Measurements from ENCODE around the gene MTREX.
A peak's percentile ranks its signal among the peaks of the same experiment; 100 is the strongest.

MTREX gene

DNA sequence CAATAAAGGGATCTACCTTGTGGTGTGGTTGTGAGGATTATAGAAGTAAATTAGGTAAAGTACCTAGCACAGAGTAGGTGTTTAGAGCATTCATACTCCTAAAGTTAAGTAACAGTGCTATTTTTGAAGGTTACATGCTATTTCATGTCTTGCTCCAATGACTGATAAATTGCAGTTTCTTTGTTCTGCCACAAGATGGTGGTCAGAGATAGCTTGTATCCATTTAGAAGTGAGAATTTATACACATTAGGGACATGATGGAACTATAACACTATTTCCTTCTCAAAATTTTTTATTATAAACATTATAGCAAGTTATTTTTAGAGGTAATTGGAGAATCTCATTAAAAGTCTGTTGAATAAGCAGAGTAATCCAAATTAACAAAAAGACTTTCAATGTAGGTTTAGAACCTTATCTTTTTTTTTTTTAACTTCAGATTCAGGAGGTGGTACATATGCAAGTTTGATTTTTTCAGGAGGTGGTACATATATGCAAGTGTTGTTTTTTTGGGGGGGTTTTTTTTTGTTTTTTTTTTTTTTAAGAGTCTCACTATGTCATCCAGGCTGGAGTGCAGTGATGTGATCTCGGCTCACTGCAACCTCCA lies 17.1 kb downstream of the MTREX start:
- peak; percentile 63 for DNase-seq (ENCODE audit: low read depth)

DNA sequence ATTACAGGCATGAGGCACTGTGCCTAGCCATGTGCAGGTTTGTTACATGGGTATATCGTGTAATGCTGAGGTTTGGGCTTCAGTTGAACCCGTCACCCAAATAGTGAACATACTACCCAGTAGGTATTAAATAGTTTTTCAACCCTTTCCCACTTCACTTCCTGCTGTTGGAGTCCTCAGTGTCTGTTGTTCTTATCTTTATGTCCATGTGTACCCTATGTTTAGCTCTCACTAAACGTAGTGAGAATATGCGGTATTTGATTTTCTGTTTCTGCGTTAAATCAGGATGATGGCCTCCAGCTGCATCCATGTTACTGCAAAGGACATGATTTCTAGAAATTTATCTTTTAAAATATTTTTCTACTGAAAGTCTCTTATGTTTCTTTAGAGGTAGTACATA lies 17.8 kb downstream of the MTREX start:
- no peak for DNase-seq (ENCODE audit: low read depth)

DNA sequence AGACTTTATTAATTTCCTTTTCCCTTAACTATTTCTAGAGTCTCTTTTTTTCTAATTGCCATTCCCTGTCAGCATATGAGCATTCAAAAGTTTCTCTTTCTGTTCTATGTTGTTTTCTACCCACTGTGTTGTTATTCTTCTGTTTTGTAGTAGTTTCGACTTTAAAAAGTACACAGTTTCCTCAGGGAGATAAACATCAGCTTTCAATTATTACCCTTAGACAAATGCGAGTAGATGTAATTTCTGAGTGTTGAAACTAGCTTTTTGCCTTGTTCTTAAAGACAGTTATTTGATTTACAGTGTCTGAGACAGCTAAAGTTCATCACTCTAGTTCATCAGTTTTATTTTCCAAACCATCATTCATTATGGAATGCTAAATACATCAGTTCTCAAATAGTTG lies 19.5 kb downstream of the MTREX start:
- DNase-seq (ENCODE audit: low read depth), result no peak

DNA sequence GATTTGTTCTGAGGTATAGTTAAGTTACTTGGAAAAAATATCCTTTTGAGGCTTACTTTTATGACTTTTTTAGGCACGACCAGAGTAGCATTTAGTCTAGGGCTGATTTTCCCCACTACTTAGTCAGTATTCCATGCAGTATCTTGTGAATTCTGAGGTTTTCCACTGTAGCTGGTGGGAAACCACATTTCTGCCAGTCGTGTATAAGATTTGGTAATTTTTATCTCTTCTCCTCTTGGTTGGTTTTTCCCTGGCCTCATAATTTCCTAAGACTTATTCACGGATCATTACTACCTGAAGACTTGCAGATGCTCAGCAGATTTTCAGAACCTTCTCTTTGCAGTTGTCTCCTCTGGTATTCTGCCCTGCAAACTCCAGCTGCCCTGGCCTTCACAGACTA lies 23.5 kb downstream of the MTREX start:
- peak; percentile 80 for DNase-seq (ENCODE audit: low read depth)

DNA sequence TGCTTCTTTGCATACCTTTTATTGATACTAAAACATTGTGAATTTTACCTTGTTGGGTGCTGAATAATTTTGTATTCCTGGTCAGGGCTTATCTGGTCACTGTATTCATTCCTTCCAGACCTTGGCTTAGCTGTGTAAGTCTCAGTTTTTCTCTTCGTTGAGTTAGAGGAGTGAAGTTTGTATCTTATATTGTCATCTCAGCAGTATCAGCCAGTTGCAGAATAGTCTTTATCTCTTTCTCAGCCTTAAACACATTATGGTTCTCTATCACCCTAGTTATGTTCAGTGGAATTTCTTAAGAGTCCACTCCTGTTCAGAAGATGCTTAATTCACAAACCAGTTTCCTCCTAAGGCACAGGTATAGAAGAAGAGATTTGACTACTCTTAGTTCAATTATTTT lies 25.2 kb downstream of the MTREX start:
- DNase-seq (ENCODE audit: low read depth), result no peak

DNA sequence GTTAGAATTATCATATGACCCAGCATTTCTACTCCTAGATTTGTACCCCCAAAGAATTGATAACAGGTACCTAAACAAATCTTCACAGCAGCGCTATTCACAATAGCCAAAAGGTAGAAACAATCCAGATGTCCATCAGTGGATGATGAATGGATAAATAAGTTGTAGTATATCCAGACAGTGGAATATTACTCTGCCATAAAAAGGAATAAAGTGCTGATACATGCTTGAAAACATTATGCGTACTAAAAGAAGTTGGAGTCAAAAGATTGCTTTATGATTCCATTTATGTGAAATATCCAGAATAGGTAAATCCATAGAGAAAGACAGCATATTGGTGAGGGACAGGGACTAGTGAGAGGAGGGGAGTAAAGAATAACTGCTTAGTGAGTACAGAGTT lies 26.0 kb downstream of the MTREX start:
- DNase-seq (ENCODE audit: low read depth), result no peak

DNA sequence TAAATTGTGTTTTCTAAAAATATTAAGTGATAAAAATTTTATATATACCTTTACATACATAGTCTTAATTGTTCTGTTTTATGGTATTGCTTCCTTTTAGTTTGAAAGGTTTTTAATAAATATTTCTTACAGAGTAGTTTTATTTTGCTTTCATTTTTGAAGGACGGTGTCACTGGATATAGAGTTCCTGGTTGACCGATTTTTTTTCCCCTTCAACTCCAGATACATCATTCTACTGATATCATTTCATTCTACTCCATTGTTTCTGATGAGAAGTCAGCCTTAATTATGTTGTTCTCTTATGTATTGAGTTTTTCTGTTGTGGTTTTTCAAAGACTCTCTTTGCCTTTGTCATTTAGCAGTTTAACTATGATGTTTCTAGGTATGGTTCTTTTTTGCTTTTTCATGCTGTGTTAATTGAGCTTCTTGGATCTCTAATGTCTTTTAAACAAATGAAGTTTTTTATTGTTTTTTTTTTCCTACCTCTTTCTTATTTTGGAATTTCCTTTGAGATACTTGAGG lies 30.4 kb downstream of the MTREX start:
- DNase-seq (ENCODE audit: low read depth), result no peak

DNA sequence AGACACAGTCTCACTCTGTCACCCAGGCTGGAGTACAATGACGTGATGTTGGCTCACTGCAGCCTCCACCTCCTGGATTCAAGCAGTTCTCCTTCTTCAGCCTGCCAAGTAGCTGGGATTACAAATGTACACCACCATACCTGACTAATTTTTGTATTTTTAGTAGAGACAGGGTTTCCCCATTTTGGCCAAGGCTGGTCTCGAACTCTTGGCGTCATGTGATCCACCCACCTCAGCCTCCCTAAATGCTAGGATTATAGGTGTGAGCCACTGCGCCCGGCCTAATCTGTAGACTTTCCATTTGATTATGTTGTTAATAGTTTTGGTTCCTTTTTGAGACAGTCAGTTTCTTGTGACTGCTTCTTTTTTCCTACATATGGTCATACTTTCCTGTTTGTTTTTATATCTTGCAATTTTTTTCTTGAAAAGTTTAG lies 31.0 kb downstream of the MTREX start:
- no peak for DNase-seq (ENCODE audit: low read depth)

DNA sequence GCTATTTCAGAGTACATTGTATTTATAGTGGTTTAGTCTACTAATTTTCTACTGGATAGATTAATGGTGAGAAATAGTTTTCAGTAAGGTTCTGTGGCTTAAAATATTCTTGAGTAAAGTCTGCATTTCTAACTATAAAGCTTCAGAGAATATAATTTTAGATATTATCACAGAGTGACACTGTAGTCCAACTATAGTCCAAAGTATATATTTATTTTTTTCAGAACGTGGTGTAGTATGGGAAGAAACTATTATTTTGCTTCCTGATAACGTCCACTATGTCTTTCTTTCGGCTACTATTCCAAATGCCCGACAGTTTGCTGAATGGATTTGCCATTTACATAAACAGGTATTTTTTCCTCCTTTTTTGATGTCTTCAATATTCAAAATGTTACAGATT lies 35.3 kb downstream of the MTREX start:
- no peak for DNase-seq (ENCODE audit: low read depth)

DNA sequence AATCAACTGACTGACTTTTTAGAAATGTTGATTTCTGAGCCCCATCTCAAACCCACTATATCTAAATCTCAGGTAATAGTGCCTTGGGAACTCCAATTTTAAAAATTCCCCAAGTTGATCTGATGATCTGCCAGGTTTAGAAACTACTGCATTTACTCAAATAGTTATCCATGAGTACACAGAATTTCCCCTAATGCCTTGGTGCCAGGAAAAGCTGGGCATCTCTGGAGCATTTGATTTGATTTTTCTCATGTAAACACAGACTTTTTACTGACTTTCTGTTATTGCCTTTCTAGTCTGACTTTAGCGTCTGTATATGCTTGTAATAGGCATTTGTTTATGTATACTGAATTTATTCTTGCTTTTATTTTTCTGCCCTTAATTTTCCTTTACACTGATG lies 35.8 kb downstream of the MTREX start:
- no peak for DNase-seq (ENCODE audit: low read depth)

DNA sequence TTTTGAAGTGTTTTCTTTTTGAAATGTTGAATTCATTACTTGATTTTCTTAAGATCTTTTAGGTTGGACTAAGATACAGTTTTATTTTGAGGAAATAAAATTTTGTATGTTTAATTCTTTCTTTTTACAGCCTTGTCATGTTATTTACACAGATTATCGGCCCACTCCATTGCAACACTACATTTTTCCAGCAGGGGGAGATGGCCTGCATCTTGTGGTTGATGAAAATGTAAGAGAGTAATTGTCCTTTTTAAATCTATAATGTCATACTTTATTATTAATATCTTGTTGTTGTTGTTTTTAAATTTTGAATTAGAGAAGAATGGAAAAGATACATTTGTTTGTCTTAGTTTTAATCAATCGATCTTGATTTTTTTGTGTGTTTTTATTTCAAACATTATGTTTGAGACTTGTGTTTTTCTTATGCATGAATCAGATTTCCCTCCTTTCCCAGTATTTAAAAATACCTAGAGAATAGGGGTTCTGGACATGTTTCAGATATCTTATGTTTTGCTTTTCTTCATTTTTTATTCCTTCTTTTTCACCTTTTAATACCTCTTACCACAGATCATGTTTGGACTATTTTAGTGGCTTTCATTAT lies 36.7 kb downstream of the MTREX start:
- DNase-seq (ENCODE audit: low read depth), result peak; percentile 67

DNA sequence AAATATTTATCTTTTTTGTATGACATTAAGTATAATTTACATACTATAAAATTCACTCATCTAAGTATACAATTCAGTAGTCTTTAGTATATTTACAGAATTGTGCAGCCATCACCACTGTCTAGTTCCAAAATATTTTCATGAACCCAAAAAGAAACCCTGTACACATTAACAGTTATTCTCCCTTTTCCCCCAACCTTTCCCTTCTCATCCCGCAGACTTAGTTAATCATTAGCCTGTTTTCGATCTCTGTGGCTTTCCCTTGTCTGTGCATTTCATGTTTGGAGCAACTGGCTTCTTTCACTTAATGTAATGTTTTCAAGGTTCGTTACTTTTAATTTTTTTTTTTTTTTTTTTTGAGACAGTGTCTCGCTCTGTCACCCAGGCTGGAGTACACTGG lies 37.5 kb downstream of the MTREX start:
- no peak for DNase-seq (ENCODE audit: low read depth)

DNA sequence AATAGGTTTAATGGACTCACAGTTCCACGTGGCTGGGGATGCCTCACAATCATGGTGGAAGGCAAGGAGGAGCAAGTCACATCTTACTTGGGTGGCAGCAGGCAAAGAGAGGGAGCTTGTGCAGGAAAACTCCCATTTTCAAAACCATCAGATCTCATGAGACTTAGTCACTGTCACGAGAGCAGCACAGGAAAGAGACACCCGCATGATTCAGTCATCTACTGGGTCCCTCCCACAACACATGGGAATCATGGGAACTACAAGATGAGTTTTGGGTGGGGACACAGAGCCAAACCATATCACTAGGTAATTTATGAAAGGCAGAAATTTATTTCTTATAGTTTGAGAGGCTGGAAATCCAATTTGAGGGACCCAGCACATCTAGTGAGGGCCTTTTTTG lies 40.0 kb downstream of the MTREX start:
- DNase-seq (ENCODE audit: low read depth), result peak; percentile 5

DNA sequence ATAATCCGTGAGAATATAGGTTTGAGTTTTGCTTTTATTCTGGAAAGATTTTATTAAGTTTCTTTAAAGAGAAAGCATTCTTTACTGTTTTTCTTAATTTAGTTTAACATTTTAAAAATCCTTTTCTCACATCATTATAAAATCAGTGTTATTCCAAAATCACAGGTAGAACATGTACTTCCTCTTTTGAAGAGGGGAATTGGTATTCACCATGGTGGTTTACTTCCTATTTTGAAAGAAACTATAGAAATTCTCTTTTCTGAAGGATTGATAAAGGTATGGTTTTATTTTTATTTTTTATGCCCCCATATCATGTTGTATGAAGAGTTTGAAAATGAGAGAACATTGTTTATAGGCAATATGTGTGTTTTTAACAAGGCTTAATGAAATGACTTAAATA lies 43.0 kb downstream of the MTREX start:
- no peak for DNase-seq (ENCODE audit: low read depth)

DNA sequence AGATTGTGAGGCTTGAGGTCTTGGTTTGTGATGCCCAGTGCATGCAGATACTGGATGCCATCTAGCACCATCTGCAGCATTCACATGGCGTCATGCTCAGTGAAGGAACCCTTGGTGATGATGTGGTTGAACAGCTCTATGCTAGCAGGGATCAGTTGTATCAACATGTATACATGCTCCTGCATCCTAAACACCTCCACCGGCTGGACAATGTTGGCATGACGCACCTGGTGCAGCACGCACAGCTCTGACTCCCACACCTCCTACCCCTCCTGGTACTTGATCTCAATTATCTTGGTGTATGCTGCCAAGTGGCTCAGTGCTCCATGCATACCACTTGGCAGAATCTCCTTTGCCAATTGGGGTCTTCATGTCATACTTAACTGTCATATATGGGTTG lies 49.1 kb downstream of the MTREX start:
- no peak for DNase-seq (ENCODE audit: low read depth)

DNA sequence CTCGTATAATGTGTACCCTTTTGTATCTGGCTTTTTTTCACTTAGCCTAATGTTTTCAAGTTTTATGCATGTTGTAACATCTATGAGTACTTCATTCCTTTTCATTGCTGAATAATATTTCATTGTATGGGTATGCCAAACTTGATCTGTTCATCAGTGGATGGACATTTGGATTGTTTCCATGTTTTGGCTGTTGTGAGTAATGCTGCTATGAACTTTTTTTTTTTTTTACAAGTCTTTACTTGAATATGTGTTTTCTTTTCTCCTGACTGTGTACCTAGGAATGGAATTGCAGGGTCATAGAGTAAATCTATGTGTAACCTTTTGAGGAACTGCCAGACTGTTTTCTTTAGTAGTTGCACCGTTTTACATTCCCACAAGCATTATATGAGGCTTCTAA lies 52.4 kb downstream of the MTREX start:
- DNase-seq (ENCODE audit: low read depth), result peak; percentile 36

DNA sequence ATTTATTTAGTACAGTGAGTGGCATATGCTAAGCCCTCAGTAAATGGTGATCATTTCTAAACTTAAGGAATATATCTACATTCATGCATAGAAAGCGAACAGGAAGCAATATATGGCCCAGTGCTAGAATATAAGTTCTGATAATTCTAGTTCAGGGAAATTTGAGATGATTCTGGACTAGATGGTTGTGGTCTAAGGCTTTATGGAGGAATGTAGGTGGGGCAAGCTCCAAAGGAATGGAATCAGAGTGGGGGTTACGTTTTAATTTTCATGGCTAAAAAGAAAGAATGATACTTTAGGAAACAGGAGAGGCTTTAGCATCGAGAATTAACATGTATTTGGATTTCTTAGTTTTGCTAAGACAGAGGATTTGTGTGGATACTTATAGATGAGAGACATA lies 56.1 kb downstream of the MTREX start:
- peak; percentile 41 for DNase-seq (ENCODE audit: low read depth)

DNA sequence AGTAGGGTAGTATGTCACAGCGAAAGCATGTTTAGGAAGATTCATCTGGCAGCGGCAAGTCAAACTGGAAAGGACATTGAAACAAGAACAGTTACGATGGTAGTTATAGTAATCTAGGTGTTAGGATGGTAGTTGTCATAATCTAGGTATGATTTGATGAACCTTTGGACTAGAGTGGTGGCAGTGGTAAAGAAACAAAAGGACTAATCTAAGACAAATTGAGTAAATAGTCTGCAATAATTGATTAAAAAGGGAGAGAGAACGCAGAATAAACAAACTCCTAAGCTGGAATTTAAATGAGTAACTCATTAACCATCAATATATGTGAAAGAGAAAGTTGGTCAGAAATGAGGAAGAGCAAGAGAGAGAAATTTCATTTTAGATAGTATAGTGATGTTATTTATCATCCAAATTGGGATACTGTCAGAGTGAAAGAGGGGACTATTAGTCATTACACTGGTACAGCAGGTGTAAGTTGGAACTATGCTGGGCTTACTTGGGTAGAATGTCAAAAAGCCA lies 56.8 kb downstream of the MTREX start:
- no peak for DNase-seq (ENCODE audit: low read depth)

DNA sequence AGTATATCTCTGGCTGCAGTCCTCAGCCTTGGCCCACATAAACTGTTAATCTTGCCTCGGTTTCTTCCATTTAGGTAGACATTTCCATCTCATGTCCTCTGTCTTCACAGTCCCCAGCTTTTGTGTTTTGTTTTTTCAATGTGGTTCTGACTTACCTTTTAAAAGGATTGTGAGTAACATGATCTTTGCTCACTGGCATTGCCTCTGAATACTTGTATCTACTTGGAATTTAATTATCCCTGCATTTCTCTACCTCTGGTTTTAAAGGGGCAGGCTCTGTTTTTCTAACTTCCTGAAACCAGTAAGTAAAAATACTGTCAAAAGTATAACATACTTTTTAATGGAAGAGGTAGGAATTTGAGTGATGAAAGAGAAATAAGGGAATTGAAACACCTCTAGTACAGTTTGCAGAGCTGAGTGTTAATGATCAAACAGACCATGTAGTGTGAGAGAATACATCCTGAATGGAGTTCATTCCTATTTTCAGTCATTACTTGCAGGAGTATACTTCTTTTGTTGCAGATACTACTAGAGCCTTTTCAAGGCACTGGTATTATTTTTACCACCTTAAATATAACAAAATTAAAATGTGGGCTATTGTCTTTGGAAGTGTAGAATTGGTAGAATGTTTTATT lies 62.6 kb downstream of the MTREX start:
- DNase-seq (ENCODE audit: low read depth), result no peak

DNA sequence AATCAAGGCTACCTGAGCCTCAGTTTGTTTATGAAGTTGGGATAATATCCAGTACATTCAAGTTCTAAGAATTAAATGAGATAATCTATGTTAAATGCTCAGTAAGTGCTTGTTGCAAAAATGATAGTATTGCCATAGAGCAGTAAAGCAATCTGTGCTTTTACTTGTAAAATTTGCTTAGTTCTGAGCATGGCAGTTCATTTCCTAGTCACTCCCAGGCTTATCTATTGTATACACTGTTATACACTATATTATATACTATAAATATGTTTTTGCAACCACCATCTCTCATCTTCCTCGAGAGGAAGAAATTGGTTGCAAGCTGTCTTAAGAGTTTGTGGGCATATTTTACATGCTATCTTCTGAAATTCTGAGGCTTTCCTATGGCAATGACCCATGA lies 63.4 kb downstream of the MTREX start:
- DNase-seq (ENCODE audit: low read depth), result no peak

DNA sequence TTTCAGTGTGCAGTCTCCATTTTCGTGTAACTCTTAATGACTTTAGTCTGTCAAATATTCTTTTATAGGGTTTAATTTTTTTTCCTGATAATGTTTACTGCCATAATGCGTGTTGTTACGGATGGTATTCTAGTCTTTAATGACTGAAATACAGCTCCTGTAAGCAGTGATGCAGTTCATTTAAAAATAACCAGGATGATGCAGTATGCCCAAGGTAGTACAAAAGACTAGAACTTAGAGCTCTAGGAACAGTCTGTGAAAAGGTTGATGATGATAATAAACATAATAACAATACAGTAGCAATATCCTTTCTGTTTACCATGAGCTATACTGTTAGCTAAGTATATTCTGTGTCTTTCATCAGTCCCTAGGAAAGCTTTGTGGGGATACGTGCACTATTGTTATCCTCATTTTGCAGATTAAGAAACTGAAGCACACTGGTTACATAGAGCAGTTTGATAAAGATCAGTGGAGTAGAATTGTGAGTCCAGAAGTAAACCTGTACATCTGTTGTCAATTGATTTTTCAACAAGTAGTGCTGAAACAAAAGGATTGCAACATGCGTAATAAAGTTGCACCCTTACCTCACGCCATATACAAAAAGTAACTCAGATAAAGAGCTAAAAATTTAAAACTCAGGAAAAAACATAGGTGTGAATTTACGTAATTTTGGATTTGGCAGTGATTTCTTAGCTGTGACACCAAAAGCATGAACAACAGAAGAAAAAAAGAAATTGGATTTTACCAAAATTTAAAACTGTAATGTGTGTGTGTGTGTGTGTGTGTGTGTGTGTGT lies 64.5 kb downstream of the MTREX start:
- peak; percentile 10 for DNase-seq (ENCODE audit: low read depth)

DNA sequence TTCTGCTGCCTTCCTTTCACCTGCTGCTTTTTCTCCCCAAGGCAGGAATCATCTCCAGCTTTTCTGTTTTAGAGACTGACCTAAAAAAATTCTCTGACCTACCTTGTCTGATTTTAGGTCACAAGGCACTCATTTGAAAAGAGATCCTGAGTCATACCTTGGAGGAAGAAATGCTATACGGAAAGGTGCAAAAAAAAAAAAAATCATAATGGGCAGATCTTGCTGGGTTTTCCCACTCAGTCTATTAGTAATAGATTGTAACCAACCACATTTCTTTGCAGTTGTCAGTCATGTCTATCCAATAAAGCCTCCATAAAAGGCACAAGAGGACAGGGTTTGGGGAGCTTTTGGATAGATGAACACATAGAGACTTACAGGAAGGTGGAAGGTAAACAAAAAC lies 70.0 kb downstream of the MTREX start:
- no peak for DNase-seq (ENCODE audit: low read depth)

DNA sequence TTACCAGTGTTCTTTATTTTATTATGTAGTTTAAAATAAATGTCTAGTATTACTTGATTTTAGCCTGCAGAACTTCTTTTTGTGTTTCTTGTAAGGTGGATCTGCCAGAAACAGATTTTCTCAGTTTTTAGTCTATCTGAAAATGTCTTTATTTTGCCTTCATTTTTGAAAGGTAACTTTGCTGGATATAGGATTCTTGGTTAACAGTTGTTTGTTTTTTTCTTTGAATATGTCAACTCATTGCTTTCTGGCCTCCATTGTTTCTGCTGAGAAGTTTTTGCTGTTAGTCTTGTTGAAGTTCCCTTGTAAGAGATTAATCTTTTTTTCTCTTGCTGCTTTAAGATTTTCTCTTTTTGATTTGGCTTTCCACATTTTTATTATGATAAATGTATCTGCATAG lies 75.5 kb downstream of the MTREX start:
- no peak for DNase-seq (ENCODE audit: low read depth)
